Ammon's horn (tissue), 1 donor: ENCODE results near the gene SGCA.
A peak's percentile ranks its signal among the peaks of the same experiment; 100 is the strongest.

Experiments used
- DNase-seq: peaks from one replicate; pipeline ENCODE4 v3.0.0-alpha.2; 2016; ENCODE audit warnings: low spot score

Gene SGCA

GRCh38 chr17:50209472-50210239 lies 43.9 kb downstream of the SGCA start:
- DNase-seq, result peak; percentile 25

GRCh38 chr17:50210240-50211225 lies 44.7 kb downstream of the SGCA start:
- no peak for DNase-seq

GRCh38 chr17:50211249-50212120 lies 45.7 kb downstream of the SGCA start:
- DNase-seq, result no peak

GRCh38 chr17:50212121-50212843 lies 46.5 kb downstream of the SGCA start:
- no peak for DNase-seq

GRCh38 chr17:50213026-50214022 lies 47.5 kb downstream of the SGCA start:
- DNase-seq, result no peak

- DNase-seq, result no peak
Measured at GRCh38 chr17:50214976-50215760, 49.4 kb downstream of the SGCA start.

- DNase-seq, result no peak
Measured at GRCh38 chr17:50217591-50217990, 51.8 kb downstream of the SGCA start.

GRCh38 chr17:50218071-50218759 lies 52.4 kb downstream of the SGCA start:
- no peak for DNase-seq

GRCh38 chr17:50218771-50219315 lies 53.0 kb downstream of the SGCA start:
- DNase-seq, result no peak

GRCh38 chr17:50219342-50219741 lies 53.5 kb downstream of the SGCA start:
- no peak for DNase-seq

GRCh38 chr17:50219939-50220465 lies 54.2 kb downstream of the SGCA start:
- no peak for DNase-seq

- no peak for DNase-seq
Measured at GRCh38 chr17:50220811-50221210, 55.0 kb downstream of the SGCA start.

- no peak for DNase-seq
Measured at GRCh38 chr17:50221266-50221863, 55.6 kb downstream of the SGCA start.

- DNase-seq, result peak; percentile 25
Measured at GRCh38 chr17:50221864-50222545, 56.2 kb downstream of the SGCA start.

GRCh38 chr17:50222922-50223321 lies 57.1 kb downstream of the SGCA start:
- DNase-seq, result no peak
